Pancreas (tissue), 10 donors: ENCODE data around the gene VPS18. TPM values are rescaled to one million over a fixed set of nuclear protein-coding genes. Genes with fewer than 3 reads are reported as not detected.
A peak's percentile ranks its signal among the peaks of the same experiment; 100 is the strongest.

Experiments used
- ATAC-seq, 4 donors: fragments of 200-7000 bp; cut with Tn5 transposase; one replicate each; pipeline versions ENCODE4 v1.8.0 to v1.9.1; 2020; ENCODE audit warnings: mild to moderate bottlenecking in 4 of 4, moderate library complexity in 4 of 4
- DNase-seq, 6 donors: peaks; one replicate each; pipeline ENCODE4 v3.0.0-alpha.2; 2020
- FAIRE-seq: peaks from 2 replicates; lab custom pipeline; 2012; peaks lifted over from hg19 to GRCh38; lab: Jason Lieb, UNC
- H3K27ac ChIP-seq, 4 donors: fragments of 200-600 bp; sonication (generic); 1 replicate in 3 of 4; 2 replicates in 1 of 4; pipeline versions ENCODE4 v1.5.0 to v1.8.0; 2020
- H3K27me3 ChIP-seq, 4 donors: fragments of 200-600 bp; one replicate each; pipeline ENCODE4 v1.8.0; 2021
- H3K36me3 ChIP-seq, 3 donors: fragments of 200-600 bp; sonication (generic) in 1 of 3; one replicate each; pipeline versions ENCODE4 v1.5.0 to v1.8.0; 2020 to 2021
- H3K4me1 ChIP-seq, 3 donors: fragments of 200-600 bp; one replicate each; pipeline ENCODE4 v1.8.0; 2021
- H3K4me3 ChIP-seq, 4 donors: fragments of 200-600 bp; sonication (generic) in 2 of 4; one replicate each; pipeline versions ENCODE4 v1.5.0 to v1.8.0; 2020 to 2021
- H3K9me3 ChIP-seq, 4 donors: fragments of 200-600 bp; one replicate each; pipeline ENCODE4 v1.8.0; 2021
- WGBS, 2 donors: extraction: QIAGEN DNeasy Blood & Tissue Kit; methylation state at CpG; one replicate each; pipeline ENCODE4 v1.1.7; 2013; 5-methylcytosine and 5-hydroxymethylcytosine counted together
- intact Hi-C, 3 donors: fragments of 100-400 bp; cut with DNase I; formaldehyde crosslinking; loops; one replicate each; pipeline versions ENCODE4 v1.11.1 to v1.14.2; 2022
- polyA plus RNA-seq, 2 donors: library from polyadenylated mRNA; stranded (reverse); fragments of 200-250 nt; gene quantifications; one replicate each; pipeline ENCODE4 v1.2.3, GENCODE V29; 2013
- total RNA-seq, 6 donors: library from RNA; stranded (reverse); fragmentation: NEBNext Ultra II Directional in 4 of 6; extraction: Animal tissue kit (Norgen Biotek cat#: 25700) in 4 of 6; gene quantifications; one replicate each; pipeline versions ENCODE4 v1.2.1 to v1.2.4, GENCODE V29; 2021 to 2023
- TF ChIP-seq, protein P1 (sequence below), 4 donors: fragments of 200-600 bp; sonication (generic) in 3 of 4; IDR thresholded peaks; one replicate each; pipeline versions ENCODE4 v1.5.0 to v1.8.0; 2021; ENCODE audit warnings: antibody characterized with exemption in 4 of 4
- donor health status: healthy with polysubstance abuse.
- donor health status: DM: no; HTN: no; CAD: no; lungs with moderate emphysema.
- donor health status: DM: no; HTN: no; CAD: no.
- donor health status: control.
- donor health status: control.
- donor health status: Bipolar disorder and iron deficiency.
- donor health status: DM: yes; HTN: yes; CAD: no.
- donor health status: DM: no; HTN: no; CAD: no.
- donor health status: DM: no; HTN: no; CAD: no.
- donor health status: DM: yes; HTN: yes; CAD: no.

VPS18 gene
- total and polyA plus RNA-seq, 8 donors = 4.4 to 12.5 (median 6.8) TPM

GRCh38 chr15:40872791-40873693 lies 21.2 kb upstream of the VPS18 start:
- no peak for FAIRE-seq
- WGBS, 2 donors = 21 to 24% methylated on average over 33 of the region's 33 CpGs
- H3K27ac ChIP-seq = peak overlapping the region; percentile 80 to 97 (median 90)

GRCh38 chr15:40873694-40874561 lies 20.3 kb upstream of the VPS18 start, which contains the start of gene RHOV:
RHOV (minus strand) TSS chr15:40874234; CDS start chr15:40874139, 95 bp downstream.
- 0% methylated on average over 64 to 74 of the region's 74 CpGs for WGBS, 2 donors
- peak; percentile 82 to 95 (median 91) for DNase-seq
- peak; percentile 74 to 81 (median 78) for ATAC-seq
- Histone ChIP-seq H3K4me1 (peaks cover 8 to 20% (median 18%) of the 10 kb centered on the region in 3 donors), H3K36me3 (no peaks in the 10 kb centered on the region), H3K9me3 (no peaks in the 10 kb centered on the region), H3K4me3 (peak within 1 kb of the TSS; percentile 50 to 89 (median 64)), H3K27ac (peak within 1 kb of the TSS; percentile 80 to 97 (median 90)), H3K27me3 (no peaks in the 10 kb centered on the region)
- TF ChIP-seq, protein P1, sequence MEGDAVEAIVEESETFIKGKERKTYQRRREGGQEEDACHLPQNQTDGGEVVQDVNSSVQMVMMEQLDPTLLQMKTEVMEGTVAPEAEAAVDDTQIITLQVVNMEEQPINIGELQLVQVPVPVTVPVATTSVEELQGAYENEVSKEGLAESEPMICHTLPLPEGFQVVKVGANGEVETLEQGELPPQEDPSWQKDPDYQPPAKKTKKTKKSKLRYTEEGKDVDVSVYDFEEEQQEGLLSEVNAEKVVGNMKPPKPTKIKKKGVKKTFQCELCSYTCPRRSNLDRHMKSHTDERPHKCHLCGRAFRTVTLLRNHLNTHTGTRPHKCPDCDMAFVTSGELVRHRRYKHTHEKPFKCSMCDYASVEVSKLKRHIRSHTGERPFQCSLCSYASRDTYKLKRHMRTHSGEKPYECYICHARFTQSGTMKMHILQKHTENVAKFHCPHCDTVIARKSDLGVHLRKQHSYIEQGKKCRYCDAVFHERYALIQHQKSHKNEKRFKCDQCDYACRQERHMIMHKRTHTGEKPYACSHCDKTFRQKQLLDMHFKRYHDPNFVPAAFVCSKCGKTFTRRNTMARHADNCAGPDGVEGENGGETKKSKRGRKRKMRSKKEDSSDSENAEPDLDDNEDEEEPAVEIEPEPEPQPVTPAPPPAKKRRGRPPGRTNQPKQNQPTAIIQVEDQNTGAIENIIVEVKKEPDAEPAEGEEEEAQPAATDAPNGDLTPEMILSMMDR (IDR thresholded peaks at IDR 0.05) = peak in 3 of 4 donors; percentile 5 to 15 (median 7)
- intact Hi-C loops = no loop called here
- no peak for FAIRE-seq

More at GRCh38 chr15:40872791-40873693, 21.2 kb upstream of the VPS18 start:
- peaks cover 8 to 20% (median 18%) of the 10 kb centered on the region in 3 donors for H3K4me1 ChIP-seq
- peak in 2 of 4 donors; percentile 3 for ATAC-seq
- no peaks in the 10 kb centered on the region for H3K27me3 ChIP-seq
- intact Hi-C loops = no loop called here
- H3K9me3 ChIP-seq = no peaks in the 10 kb centered on the region
- DNase-seq = peak in 2 of 6 donors; percentile 31 to 79
- no peaks in the 10 kb centered on the region for H3K36me3 ChIP-seq
- TF ChIP-seq, protein P1 (IDR thresholded peaks at IDR 0.05) = no peak
- H3K4me3 ChIP-seq = peak overlapping the region; percentile 50 to 89 (median 64)

DNA sequence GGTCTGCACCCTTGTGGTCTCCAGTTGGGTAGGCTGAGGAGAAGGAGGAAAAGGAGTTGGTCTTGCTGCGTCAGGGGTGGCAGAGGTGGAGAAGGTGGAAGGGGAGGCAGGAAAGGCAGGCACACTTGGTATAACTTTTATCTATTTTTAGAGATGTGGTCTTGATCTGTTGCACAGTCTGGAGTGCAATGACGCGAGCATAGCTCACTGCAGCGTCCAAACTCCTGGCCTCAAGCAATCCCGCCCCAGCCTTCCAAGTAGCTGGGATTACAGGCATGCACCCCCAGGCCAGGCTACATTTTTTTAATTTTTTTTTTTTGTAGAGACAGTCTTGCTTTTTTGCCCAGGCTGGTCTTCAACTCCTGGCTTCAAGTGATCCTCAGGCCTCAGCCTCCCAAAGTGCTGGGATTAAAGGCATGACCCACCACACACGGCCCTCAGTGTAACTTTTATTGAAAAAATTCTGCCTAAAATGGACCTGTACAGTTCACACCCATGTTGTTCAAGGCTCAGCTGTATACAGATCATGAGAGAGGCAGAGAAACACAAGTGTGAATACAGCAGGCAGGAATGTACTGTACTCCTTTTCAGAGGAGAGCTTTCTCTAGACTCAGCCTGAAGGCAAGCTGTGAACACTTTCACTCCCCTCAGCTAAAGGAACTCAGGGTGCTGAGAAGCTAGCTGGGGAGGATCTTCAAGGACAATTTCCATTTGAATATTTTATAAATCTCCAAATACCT lies 18.1 kb upstream of the VPS18 start:
- no peak overlapping the region for H3K4me3 ChIP-seq
- H3K36me3 ChIP-seq = no peaks in the 10 kb centered on the region
- no peaks in the 10 kb centered on the region for H3K27me3 ChIP-seq
- TF ChIP-seq, protein P1 (IDR thresholded peaks at IDR 0.05) = no peak
- H3K9me3 ChIP-seq = no peaks in the 10 kb centered on the region
- ATAC-seq = no peak
- H3K27ac ChIP-seq = no peak overlapping the region
- 89 to 93% methylated on average over 6 of the region's 6 CpGs for WGBS, 2 donors
- peaks cover 4 to 11% (median 10%) of the 10 kb centered on the region in 3 donors for H3K4me1 ChIP-seq
- DNase-seq = no peak
- intact Hi-C loops = no loop called here
- no peak for FAIRE-seq

DNA sequence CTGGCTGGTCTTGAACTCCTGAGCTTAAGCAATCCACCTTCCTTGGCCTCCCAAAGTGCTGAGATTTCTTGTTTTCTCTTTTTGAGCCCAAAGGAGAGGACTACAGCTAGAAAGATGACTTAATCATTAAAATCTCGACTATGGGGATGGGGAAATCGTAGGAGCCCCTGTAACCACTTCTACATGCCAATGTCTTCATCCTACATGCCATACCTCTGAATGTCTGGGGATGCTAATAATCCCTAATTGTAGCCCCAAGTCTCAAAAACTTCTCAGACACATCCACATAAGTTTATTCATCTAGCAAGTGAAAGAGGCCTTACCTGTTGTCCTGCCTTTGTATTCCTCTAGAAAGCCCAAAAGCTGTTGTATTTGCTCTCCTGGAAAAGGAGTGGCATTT lies 16.6 kb upstream of the VPS18 start:
- intact Hi-C loops = no loop called here
- FAIRE-seq (no peak), DNase-seq (no peak), ATAC-seq (no peak)
- no peak overlapping the region for H3K4me3 ChIP-seq
- H3K36me3 ChIP-seq = no peaks in the 10 kb centered on the region
- H3K27me3 ChIP-seq = no peaks in the 10 kb centered on the region
- H3K9me3 ChIP-seq = no peaks in the 10 kb centered on the region
- H3K4me1 ChIP-seq = peaks cover 0 to 6% (median 5%) of the 10 kb centered on the region in 3 donors
- no peak overlapping the region for H3K27ac ChIP-seq
- TF ChIP-seq, protein P1 (IDR thresholded peaks at IDR 0.05) = no peak
- 42 to 48% methylated on average over 2 of the region's 2 CpGs for WGBS, 2 donors
